Lower leg skin (tissue), 3 donors: ENCODE data around the gene CDX1.

Experiments used
- POLR2A ChIP-seq, 2 donors: fragments of 450-650 bp; IDR thresholded peaks; one replicate each; pipeline ENCODE4 v1.6.1; 2016 to 2017; ENCODE audit warnings: antibody characterized with exemption in 2 of 2, mild to moderate bottlenecking in 1 of 2, moderate library complexity in 1 of 2
- TF ChIP-seq, protein P1 (sequence below), 3 donors: fragments of 450-650 bp; IDR thresholded peaks; one replicate each; pipeline ENCODE4 v1.5.1; 2016; ENCODE audit warnings: antibody characterized with exemption in 3 of 3, mild to moderate bottlenecking in 3 of 3, moderate library complexity in 2 of 3

DNA sequence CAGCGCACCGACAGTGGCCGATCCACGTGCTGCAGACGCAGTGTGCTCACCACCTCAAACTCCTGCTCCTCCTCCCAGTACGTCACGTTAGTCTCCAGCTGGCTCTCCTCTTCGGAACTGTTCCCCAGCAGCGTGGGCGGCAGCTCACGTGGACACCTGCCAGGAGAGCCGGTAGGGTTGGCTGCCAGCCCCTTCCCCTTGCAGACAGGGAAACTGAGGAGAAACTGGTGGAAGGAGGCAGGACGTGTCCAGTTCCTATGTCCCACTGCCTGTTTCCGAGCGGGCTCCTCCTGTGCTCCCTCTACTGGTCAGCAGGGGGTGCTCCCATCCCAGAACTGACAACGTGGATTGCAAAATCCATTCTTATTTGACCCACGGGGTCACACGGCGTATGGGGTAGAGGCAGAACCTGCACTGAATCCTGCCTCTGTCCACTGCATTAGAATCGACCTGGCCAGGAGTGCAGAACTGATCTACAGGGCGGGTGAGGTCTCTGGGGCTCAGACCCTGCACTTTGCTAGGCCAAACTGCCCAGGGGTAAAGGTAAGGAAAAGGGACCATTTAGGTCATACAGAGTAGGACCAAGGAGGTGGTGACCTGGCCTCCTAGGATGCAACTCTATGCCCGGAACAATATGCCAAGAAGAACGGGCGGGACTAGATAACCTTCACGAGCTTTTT lies 36.6 kb upstream of the CDX1 start:
- TF ChIP-seq, protein P1, sequence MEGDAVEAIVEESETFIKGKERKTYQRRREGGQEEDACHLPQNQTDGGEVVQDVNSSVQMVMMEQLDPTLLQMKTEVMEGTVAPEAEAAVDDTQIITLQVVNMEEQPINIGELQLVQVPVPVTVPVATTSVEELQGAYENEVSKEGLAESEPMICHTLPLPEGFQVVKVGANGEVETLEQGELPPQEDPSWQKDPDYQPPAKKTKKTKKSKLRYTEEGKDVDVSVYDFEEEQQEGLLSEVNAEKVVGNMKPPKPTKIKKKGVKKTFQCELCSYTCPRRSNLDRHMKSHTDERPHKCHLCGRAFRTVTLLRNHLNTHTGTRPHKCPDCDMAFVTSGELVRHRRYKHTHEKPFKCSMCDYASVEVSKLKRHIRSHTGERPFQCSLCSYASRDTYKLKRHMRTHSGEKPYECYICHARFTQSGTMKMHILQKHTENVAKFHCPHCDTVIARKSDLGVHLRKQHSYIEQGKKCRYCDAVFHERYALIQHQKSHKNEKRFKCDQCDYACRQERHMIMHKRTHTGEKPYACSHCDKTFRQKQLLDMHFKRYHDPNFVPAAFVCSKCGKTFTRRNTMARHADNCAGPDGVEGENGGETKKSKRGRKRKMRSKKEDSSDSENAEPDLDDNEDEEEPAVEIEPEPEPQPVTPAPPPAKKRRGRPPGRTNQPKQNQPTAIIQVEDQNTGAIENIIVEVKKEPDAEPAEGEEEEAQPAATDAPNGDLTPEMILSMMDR (IDR thresholded peaks at IDR 0.05): peak in 1 of 3 donors; percentile 73
- TF ChIP-seq POLR2A (IDR thresholded peaks at IDR 0.05): no peak
